GM12801 (cell line): ENCODE data around the gene DIRAS3.

Experiments
- CTCF ChIP-seq: IDR thresholded peaks from one replicate; pipeline ENCODE4 v1.5.1; 2011; ENCODE audit warnings: control low read depth; ENCODE audit not compliant: insufficient read length; ENCODE audit errors: extremely low read depth

Gene DIRAS3

GRCh38 chr1:68049941-68050878, at the start of gene DIRAS3:
Gene DIRAS3 (minus strand): TSS chr1:68050627. CDS start chr1:68047297, 3,330 bp downstream.
- no peak for TF ChIP-seq CTCF

DNA sequence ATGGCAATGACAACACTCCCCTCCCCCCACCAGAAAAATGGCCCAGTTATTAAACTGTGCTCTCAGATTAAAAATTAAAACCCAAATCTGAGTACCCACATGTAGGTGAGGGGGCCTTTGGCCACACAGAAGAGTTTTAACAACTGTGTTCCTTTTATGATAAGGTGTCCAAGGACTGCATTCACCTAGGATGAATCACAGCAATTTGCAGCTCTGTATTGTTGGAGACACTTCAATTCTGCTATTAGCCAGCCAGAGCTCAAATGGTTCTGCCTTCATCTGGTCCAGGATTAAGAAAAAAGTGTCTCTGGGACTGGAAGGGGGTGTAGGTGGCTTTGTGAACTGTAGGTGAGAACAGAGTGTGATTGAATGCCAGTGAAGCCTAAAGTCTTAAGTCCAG, 43.3 kb upstream of the DIRAS3 start:
- no peak for TF ChIP-seq CTCF

DNA sequence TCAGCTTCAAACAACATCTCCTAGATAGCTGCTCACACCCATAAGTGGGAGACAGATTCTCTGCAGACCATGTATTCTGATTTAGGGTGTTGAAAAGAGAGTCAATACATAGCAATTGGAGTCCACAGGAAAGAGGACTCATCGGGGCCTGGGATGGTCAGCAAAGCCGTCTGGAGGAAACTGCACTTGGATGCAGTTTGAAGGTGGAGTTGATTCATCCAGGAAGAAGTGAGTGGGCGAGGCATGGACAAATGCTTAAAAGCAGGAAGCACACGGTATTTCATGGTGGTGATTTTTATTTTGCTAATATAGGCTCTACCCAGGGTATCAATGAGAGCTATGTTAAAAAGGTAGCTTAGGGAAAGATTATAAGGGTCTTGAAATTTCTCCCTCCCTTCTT, 36.8 kb upstream of the DIRAS3 start:
- no peak for TF ChIP-seq CTCF

DNA sequence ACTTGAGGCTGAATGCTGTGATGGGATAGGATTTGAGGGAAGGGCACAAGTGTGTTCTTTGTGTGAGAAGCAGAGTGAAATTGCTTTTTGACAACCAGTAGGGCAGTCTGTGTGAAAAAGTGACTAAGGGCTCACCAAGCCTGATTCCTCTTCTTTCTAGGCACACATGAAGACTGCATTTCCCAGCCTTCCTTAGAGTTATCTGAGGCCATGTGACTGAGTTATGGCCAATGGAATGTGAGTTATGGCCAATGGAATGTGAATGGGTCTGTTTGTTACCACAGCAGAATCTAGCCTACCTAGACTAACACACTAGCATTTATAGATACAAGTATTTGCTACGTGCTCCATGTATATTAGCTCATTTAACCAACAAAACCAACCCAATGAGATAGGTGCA, 35.3 kb upstream of the DIRAS3 start:
- no peak for TF ChIP-seq CTCF

- TF ChIP-seq CTCF = no peak
These were observed 33.3 kb upstream of the DIRAS3 start for GRCh38 chr1:68083686-68084085.

DNA sequence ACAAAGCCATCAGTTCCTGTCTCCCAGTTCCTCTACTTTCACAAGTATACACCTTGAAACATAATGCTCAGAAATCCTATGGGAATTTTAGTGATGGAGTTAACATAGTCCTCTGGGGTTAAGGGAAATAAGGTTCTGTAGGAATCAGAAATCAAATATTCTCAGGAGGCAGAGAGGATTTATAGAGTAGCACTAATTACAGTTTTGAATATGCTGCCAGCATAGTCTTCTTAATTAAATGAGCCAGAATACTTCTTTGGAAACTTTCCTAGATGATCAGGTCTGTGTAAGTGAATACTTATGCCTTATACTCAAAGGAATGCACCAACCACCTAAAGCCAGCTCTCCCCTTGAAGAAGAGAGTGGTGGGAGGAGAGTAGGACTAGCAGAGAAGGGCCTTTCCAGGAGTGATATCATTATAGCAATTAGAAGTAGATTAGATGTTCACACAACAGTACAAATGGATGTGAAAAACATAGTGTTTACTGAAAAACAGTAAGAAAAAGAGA, 31.4 kb upstream of the DIRAS3 start:
- no peak for TF ChIP-seq CTCF

DNA sequence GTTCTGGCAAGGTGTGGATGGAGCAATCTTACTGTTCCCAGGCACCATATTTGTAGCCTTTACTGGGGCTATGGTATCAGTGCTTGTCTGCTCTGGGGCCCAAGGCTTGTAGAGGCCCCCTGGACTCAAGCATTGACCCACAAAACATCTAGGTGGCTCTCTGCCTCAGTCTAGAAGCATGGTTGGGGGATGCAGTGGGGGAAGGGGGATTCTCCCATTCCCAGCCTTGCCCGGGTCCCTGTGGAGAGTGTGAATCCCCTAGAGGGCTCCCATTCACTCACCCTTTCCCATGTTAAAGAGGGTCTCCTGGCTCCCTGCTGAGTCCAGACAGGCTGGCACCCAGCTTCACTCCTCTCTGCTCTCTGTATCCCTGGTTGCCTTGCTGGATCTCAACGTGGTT, 28.2 kb upstream of the DIRAS3 start:
- TF ChIP-seq CTCF = no peak
